ENCODE results near the gene USP24. TPM values are rescaled to one million over a fixed set of nuclear protein-coding genes. Genes with fewer than 3 reads are reported as not detected.

Gene USP24
- total and polyA plus RNA-seq, 10 of the 15 experiments (the other 5 are each of a cell fraction or from before 2014, with no cell fraction given): 4.6 to 36.5 (median 25.3) TPM

GRCh38 chr1:55038552-55038838 is 176.7 kb downstream of the USP24 start:
- Histone ChIP-seq H3K4me2 (ENCODE audit: control insufficient read depth, insufficient read depth) (no peak overlapping the region), H4K20me1 (ENCODE audit: control insufficient read depth, insufficient read depth) (no peaks in the 10 kb centered on the region; the same call in 1 of the 2 replicates), H3K27me3 (replicated peaks in 1 of 2; ENCODE audit: control insufficient read depth in 2 of 2, insufficient read depth in 2 of 2, low read length in 1 of 2) (peaks cover 6 to 13% of the 10 kb centered on the region in 2 experiments), H3K36me3 (ENCODE audit: control insufficient read depth in 2 of 2, insufficient read depth in 2 of 2, low read length in 1 of 2) (no peaks in the 10 kb centered on the region), H3K9ac (ENCODE audit: control insufficient read depth, insufficient read depth, low read length) (no peak overlapping the region), H3K4me3 (no peak overlapping the region), H3K9me3 (replicated peaks; ENCODE audit: control insufficient read depth, insufficient read depth, low read length) (no peaks in the 10 kb centered on the region), H2AFZ (ENCODE audit: control insufficient read depth, low read depth, low read length) (no peak overlapping the region), H3K79me2 (ENCODE audit: control insufficient read depth, insufficient read depth, low read length) (no peaks in the 10 kb centered on the region), H3K27ac (ENCODE audit: control insufficient read depth, insufficient read depth) (no peak overlapping the region), H3K4me1 (ENCODE audit: control insufficient read depth, insufficient read depth, low read length) (no peaks in the 10 kb centered on the region)
- FAIRE-seq: no peak
- DNase-seq (ENCODE audit: low read depth, low spot score): no peak
- ChIA-PET RAD21 (ENCODE audit: unreplicated experiment) (no interaction called here), POLR2A (no interaction called here), SMC1A (ENCODE audit: uncharacterized antibody, unreplicated experiment) (no interaction called here), CTCF (interaction anchor here (1.0 kb wide), 1 partner anchor 94 kb away, joined by 3 read pairs; no protein-coding TSS in a partner anchor)
- ATAC-seq: no peak
- BruUV-seq (replicated peaks): no TSS peak
- intact Hi-C loops (cut with micrococcal nuclease; ENCODE audit: unreplicated experiment) (no loop called here), in situ Hi-C loops (cut with MboI) (no loop called here)
- WGBS (ENCODE audit: insufficient coverage, insufficient replicate concordance, low lambda C conversion rate, missing lambda C conversion rate): 15% methylated on average over 3 of the region's 3 CpGs
- TF ChIP-seq POLR2A (IDR thresholded peaks at IDR 0.05; ENCODE audit: low read depth, low read length): no peak
- no peak for TF ChIP-seq E4F1 (IDR thresholded peaks at IDR 0.05; ENCODE audit: borderline replicate concordance, partially characterized antibody)
- no peak for TF ChIP-seq MEF2A (IDR thresholded peaks at IDR 0.05; ENCODE audit: insufficient read depth, low read depth, low read length)
- TF ChIP-seq, protein P1, sequence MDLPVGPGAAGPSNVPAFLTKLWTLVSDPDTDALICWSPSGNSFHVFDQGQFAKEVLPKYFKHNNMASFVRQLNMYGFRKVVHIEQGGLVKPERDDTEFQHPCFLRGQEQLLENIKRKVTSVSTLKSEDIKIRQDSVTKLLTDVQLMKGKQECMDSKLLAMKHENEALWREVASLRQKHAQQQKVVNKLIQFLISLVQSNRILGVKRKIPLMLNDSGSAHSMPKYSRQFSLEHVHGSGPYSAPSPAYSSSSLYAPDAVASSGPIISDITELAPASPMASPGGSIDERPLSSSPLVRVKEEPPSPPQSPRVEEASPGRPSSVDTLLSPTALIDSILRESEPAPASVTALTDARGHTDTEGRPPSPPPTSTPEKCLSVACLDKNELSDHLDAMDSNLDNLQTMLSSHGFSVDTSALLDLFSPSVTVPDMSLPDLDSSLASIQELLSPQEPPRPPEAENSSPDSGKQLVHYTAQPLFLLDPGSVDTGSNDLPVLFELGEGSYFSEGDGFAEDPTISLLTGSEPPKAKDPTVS (IDR thresholded peaks at IDR 0.05; ENCODE audit: low read depth, low read length): no peak
- TF ChIP-seq RELA (IDR thresholded peaks at IDR 0.05; ENCODE audit: borderline replicate concordance, partially characterized antibody): no peak
- no peak for TF ChIP-seq BRCA1 (IDR thresholded peaks at IDR 0.05; ENCODE audit: low read depth, low read length)
- no peak for TF ChIP-seq CHD4 (IDR thresholded peaks at IDR 0.05)
- no peak for TF ChIP-seq SREBF2 (IDR thresholded peaks at IDR 0.05; ENCODE audit: low read length)
- no peak for TF ChIP-seq NFYB (IDR thresholded peaks at IDR 0.05; ENCODE audit: insufficient read depth, low read depth, low read length)
- TF ChIP-seq ZNF687 (IDR thresholded peaks at IDR 0.05): no peak
- TF ChIP-seq NR2F1 (conservative IDR thresholded peaks at IDR 0.05): no peak
- TF ChIP-seq SMC3 (IDR thresholded peaks at IDR 0.05; ENCODE audit: borderline replicate concordance, low read length): no peak
- TF ChIP-seq, protein P2, sequence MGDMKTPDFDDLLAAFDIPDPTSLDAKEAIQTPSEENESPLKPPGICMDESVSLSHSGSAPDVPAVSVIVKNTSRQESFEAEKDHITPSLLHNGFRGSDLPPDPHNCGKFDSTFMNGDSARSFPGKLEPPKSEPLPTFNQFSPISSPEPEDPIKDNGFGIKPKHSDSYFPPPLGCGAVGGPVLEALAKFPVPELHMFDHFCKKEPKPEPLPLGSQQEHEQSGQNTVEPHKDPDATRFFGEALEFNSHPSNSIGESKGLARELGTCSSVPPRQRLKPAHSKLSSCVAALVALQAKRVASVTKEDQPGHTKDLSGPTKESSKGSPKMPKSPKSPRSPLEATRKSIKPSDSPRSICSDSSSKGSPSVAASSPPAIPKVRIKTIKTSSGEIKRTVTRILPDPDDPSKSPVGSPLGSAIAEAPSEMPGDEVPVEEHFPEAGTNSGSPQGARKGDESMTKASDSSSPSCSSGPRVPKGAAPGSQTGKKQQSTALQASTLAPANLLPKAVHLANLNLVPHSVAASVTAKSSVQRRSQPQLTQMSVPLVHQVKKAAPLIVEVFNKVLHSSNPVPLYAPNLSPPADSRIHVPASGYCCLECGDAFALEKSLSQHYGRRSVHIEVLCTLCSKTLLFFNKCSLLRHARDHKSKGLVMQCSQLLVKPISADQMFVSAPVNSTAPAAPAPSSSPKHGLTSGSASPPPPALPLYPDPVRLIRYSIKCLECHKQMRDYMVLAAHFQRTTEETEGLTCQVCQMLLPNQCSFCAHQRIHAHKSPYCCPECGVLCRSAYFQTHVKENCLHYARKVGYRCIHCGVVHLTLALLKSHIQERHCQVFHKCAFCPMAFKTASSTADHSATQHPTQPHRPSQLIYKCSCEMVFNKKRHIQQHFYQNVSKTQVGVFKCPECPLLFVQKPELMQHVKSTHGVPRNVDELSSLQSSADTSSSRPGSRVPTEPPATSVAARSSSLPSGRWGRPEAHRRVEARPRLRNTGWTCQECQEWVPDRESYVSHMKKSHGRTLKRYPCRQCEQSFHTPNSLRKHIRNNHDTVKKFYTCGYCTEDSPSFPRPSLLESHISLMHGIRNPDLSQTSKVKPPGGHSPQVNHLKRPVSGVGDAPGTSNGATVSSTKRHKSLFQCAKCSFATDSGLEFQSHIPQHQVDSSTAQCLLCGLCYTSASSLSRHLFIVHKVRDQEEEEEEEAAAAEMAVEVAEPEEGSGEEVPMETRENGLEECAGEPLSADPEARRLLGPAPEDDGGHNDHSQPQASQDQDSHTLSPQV (IDR thresholded peaks at IDR 0.05): no peak
- no peak for TF ChIP-seq SRF (IDR thresholded peaks at IDR 0.05; ENCODE audit: low read depth in 2 of 2, low read length in 2 of 2)

Data from GM12878 (cell line).